Right ventricle myocardium inferior (tissue), 1 donor: ENCODE results near the gene CPNE6. TPM values are rescaled to one million over a fixed set of nuclear protein-coding genes. Genes with fewer than 3 reads are reported as not detected.
"Not testable (repeated sequence)": the region's sequence is repeated elsewhere in the genome, so short reads cannot be mapped to it uniquely, and the experiment has no call there.

Experiments used
- ATAC-seq: fragments of 200-7000 bp; cut with Tn5 transposase; one replicate; pipeline ENCODE4 v1.9.1; 2020; ENCODE audit warnings: mild to moderate bottlenecking, moderate library complexity
- DNase-seq: peaks from one replicate; pipeline ENCODE4 v3.0.0; 2021; ENCODE audit errors: missing footprints
- intact Hi-C: fragments of 100-400 bp; cut with DNase I; formaldehyde crosslinking; loops from one replicate; pipeline ENCODE4 v1.11.0; 2022
- total RNA-seq: library from RNA; stranded (reverse); fragmentation: NEBNext Ultra II Directional; extraction: Animal tissue kit (Norgen Biotek cat#: 25700); gene quantifications from one replicate; pipeline ENCODE4 v1.2.1, GENCODE V29; 2021
- donor health status: DM: no; HTN: yes; CAD: no; lungs with severe emphysema.

The CPNE6 gene
- total RNA-seq, 1 donor from 2014 or later = not detected

DNA sequence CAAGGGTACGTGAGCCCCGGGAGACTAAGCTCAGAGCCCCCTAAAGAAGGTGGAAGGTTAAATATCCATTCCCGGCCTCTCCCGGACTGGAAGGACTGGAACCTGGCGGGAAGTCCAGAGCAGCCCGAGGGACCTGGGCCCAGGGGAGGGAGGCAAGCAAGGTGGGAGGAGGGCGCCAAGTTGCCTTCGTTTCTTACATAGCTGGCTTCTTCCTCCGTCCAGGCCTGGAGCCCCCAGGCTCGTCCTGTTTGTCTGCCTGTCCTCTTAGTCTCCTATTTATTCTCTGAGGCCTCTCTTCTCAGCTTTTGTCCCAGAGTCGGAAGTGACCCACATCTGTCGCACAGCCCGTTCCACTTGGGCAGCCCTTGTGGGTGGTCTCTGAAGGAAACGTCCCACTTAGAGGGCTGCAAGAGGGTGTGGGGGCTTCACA lies 23.5 kb downstream of the CPNE6 start:
- ATAC-seq (no peak), DNase-seq (no peak)
- intact Hi-C loops = no loop called here

DNA sequence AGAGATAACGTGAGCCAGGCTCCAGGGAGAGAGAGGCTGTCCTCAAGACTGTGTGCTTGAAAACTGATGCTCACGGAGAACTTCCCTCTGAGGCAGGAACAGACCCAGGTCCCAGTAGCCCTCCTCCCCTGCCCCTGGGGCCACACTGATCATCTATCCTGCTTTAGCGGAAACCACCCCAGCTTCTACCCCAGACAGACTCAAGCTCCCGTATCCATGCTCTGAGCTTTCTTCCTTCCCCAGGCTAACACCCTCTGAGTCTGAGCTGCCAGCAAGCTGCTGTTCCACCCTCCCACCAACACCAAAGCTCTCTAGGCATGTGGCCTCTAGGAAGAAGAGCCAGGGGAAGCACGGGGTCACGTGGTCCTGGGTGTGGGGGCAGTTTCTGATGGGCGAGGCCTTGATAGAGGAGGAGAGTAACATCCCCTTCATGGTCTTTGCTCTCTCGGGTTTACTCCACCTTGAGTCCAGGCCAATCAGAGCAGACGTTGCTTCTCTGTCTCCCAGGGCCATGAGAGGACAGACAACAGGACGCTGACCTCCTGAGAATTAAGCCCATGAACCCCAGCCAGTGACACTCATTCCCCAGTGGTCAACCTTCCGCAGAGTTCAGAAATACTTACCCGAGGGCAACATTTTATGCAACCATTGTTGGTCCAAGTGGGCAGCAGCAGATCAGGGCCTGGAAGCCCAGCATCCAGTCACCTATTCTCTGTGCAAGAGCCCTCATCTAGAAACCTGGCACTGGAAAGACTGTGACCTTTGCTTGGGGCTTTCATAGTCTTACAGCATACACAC lies 24.1 kb downstream of the CPNE6 start:
- peak; percentile 81 for DNase-seq
- peak; percentile 13 for ATAC-seq
- intact Hi-C loops = no loop called here

- no peak for ATAC-seq
- intact Hi-C loops = no loop called here
- DNase-seq = no peak
These were observed 25.3 kb downstream of the CPNE6 start for GRCh38 chr14:24096545-24097181.

DNA sequence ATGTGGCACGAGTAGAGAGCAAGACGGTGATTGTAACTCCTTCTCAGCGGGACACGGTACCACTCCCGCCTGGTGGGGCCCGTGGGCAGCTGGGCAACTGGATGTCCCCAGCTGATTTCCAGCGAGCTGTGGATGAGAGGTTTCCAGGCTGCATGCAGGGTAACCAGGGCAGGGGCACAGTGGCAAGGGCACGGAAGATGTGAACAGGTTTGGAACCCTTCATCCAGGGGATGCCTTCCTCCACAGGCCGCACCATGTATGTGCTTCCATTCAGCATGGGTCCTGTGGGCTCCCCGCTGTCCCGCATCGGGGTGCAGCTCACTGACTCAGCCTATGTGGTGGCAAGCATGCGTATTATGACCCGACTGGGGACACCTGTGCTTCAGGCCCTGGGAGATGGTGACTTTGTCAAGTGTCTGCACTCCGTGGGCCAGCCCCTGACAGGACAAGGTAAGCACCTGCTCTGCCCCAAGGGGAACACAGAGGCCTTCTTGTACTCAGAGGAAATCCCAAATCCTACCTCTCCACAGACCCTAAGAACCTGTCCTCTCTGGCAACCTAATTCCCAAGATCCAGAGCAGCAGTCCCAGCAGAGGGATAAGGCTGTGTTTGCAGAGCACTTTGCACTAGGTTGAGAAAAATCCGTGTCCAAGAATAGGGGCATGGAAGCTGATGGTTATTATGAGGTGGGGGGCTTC lies 27.0 kb downstream of the CPNE6 start:
- intact Hi-C loops = no loop called here
- ATAC-seq = no peak
- no peak for DNase-seq

DNA sequence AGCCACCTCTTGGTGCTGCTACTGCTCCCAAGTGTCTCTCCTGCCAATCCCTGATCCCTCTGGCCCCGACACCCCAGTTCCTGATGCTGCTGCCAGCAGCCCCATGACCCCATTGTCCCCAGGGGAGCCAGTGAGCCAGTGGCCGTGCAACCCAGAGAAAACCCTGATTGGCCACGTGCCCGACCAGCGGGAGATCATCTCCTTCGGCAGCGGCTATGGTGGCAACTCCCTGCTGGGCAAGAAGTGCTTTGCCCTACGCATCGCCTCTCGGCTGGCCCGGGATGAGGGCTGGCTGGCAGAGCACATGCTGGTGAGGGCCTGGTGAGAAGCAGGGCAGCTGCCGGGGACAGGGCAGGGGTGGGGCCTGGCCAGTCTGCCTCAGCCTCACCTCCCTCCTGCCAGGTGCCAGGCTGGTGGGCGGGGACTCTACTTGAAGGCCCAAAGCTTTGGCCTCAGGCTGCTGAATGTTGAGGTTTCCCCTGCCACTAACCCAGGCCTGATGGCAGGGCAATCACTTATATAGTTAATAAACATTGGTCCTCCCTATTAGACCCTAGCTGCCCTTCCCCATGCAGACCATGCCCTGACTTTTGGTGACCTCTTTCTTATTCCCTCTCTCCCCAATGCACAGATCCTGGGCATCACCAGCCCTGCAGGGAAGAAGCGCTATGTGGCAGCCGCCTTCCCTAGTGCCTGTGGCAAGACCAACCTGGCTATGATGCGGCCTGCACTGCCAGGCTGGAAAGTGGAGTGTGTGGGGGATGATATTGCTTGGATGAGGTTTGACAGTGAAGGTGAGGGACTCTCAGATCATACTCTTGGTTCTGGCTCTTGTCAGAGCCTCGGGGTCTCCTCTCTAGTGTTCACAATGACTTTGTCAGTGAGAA lies 27.8 kb downstream of the CPNE6 start:
- DNase-seq (no peak), ATAC-seq (no peak)
- intact Hi-C loops = no loop called here

GRCh38 chr14:24100197-24100981 lies 29.0 kb downstream of the CPNE6 start:
- intact Hi-C loops = no loop called here
- ATAC-seq = no peak

GRCh38 chr14:24100982-24101494 lies 29.7 kb downstream of the CPNE6 start:
- intact Hi-C loops = no loop called here
- DNase-seq = no peak
- ATAC-seq = no peak

More at GRCh38 chr14:24100197-24100981, 29.0 kb downstream of the CPNE6 start:
- no peak for DNase-seq

DNA sequence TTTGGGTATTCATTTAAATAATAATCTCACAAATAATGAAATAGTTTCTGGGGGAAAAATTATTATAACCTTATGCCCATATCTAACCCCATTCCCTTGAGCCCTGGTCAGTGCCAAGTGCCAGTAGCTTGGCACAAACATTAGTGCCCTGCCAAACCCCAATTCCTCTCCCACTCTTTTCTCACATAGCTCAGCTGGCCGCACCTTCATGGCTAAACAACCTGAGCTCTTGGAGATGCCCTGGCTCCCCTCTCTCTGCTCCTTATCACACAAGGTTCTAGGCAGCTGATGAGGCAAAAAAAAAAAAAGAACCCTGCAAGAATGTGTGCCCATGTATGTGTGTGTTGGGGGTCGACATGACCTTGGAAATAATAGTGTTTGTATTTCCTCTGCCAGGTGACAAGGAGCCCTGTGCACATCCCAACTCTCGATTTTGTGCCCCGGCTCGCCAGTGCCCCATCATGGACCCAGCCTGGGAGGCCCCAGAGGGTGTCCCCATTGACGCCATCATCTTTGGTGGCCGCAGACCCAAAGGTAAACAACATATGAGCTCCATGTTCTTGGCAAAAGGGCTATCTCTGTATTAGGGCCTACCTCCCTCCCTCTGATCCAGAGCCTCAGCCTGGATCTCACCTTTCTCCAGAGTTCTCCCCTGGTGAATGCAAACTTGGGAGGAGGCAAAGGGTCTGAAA lies 31.1 kb downstream of the CPNE6 start:
- intact Hi-C loops = no loop called here
- ATAC-seq = no peak
- DNase-seq = no peak

DNA sequence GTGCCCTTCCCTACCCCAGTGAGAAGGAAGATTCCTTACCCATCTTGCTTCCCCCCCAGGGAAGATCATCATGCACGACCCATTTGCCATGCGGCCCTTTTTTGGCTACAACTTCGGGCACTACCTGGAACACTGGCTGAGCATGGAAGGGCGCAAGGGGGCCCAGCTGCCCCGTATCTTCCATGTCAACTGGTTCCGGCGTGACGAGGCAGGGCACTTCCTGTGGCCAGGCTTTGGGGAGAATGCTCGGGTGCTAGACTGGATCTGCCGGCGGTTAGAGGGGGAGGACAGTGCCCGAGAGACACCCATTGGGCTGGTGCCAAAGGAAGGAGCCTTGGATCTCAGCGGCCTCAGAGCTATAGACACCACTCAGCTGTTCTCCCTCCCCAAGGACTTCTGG lies 32.1 kb downstream of the CPNE6 start:
- intact Hi-C loops = no loop called here
- ATAC-seq (no peak), DNase-seq (no peak)

- not testable (repeated sequence) for DNase-seq, ATAC-seq
- intact Hi-C loops = loop anchor here (5.0 kb wide), 1 partner anchor 48 kb away; no protein-coding TSS in a partner anchor
These were observed 34.4 kb downstream of the CPNE6 start for GRCh38 chr14:24105609-24106239.

DNA sequence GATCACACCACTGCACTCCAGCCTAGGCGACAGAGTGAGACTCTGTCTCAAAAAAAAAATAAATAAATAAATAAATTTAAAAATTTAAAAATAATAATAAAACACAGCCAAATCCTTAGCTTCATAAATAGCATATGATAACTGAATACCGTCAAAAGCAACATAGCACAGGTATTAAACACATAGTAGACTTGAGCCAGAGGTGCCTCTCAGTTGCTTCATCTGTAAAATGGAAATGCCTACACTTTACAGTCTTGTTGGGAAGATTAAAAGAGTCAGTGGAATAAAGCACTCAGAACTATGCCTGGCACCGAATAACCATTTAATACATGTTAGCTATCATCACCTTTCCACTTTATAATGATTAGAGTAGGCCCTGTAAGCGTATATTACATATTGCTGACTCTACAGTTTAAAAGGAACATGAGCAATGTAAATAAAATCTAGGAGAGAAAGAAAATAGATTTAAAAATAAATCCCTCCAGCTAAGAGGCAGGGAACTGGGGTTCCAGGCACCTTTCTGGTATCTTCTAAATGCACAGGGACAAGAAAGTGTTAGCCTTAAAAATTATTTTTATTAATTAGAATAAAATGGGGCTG lies 35.4 kb downstream of the CPNE6 start:
- ATAC-seq (no peak), DNase-seq (no peak)
- intact Hi-C loops = loop anchor here (5.0 kb wide), 1 partner anchor 49 kb away; no protein-coding TSS in a partner anchor

DNA sequence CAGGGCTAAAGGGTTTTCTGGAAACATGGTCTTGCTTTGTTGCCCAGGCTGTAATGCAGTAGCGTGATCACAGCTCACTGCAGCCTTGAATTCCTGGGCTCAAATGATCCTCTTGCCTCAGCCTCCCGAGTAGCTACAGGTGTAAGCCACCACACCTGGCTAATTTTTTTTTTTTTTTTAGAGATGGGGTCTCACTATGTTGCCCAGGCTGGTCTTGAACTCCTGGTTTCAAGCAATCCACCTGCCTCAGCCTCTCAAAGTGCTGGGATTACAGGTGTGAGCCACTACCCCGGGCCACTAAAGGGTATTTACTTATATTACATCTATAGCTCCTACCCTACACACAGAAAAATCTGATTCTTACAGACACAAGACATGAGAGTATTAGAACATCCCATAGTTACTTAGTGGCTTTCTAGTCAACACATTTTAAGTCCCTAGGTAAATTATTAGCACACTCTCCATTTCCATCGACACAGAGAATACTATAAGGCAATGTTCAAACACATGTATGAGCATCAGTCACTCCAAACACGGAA lies 37.0 kb downstream of the CPNE6 start:
- ATAC-seq (no peak), DNase-seq (no peak)
- intact Hi-C loops = loop anchor here (2.0 to 5.0 kb wide), 2 partner anchors 16 to 51 kb away; no protein-coding TSS in a partner anchor

DNA sequence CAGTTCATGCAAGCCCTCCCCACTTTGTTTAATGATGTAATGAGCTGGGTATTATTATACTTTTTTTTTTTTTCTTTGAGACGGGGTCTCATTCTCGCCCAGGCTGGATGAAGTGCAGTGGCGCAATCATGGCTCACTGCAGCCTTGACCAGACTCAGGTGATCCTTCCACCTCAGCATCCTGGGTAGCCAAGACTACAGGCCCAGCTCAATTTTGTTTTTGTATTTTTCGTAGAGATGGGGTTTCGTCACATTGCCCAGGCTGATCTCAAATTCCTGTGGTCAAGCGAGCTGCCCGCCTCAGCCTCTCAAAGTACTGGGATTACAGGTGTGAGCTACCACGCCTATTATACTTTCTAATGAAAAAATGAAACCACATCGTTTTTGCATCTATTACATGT lies 38.7 kb downstream of the CPNE6 start:
- intact Hi-C loops = no loop called here
- ATAC-seq = no peak
- DNase-seq = no peak

- no peak for DNase-seq
- intact Hi-C loops = no loop called here
- no peak for ATAC-seq
These were observed 39.2 kb downstream of the CPNE6 start for GRCh38 chr14:24110523-24110922.

GRCh38 chr14:24113379-24113800 lies 42.0 kb downstream of the CPNE6 start:
- ATAC-seq (no peak), DNase-seq (no peak)
- intact Hi-C loops = no loop called here
